Upper lobe of right lung (tissue), 1 donor: Measurements from ENCODE around the gene NR1H4. TPM values are rescaled to one million over a fixed set of nuclear protein-coding genes. Genes with fewer than 3 reads are reported as not detected.
A peak's percentile ranks its signal among the peaks of the same experiment; 100 is the strongest.

Experiments used
- ATAC-seq: fragments of 200-7000 bp; cut with Tn5 transposase; one replicate; pipeline ENCODE4 v1.9.1; 2020; ENCODE audit warnings: mild to moderate bottlenecking, moderate library complexity
- DNase-seq: peaks from one replicate; pipeline ENCODE4 v3.0.0-alpha.2; 2020
- H3K27ac ChIP-seq: fragments of 200-600 bp; one replicate; pipeline ENCODE4 v1.8.0; 2022
- H3K27me3 ChIP-seq: fragments of 200-600 bp; one replicate; pipeline ENCODE4 v1.8.0; 2022; ENCODE audit warnings: mild to moderate bottlenecking
- H3K36me3 ChIP-seq: fragments of 200-600 bp; one replicate; pipeline ENCODE4 v1.8.0; 2022
- H3K4me1 ChIP-seq: fragments of 200-600 bp; one replicate; pipeline ENCODE4 v1.8.0; 2022
- H3K4me3 ChIP-seq: fragments of 200-600 bp; one replicate; pipeline ENCODE4 v1.8.0; 2022; ENCODE audit warnings: mild to moderate bottlenecking
- H3K9me3 ChIP-seq: fragments of 200-600 bp; one replicate; pipeline ENCODE4 v1.8.0; 2022
- intact Hi-C: fragments of 100-400 bp; cut with DNase I; formaldehyde crosslinking; loops from one replicate; pipeline ENCODE4 v1.11.0; 2022
- total RNA-seq: library from RNA; stranded (reverse); fragmentation: NEBNext Ultra II Directional; extraction: Animal tissue kit (Norgen Biotek cat#: 25700); gene quantifications from one replicate; pipeline ENCODE4 v1.2.1, GENCODE V29; 2021
- TF ChIP-seq, protein P1 (sequence below): fragments of 200-600 bp; IDR thresholded peaks from one replicate; pipeline ENCODE4 v1.8.0; 2022; ENCODE audit warnings: antibody characterized with exemption
- donor health status: DM: no; HTN: yes; CAD: no; lungs with severe emphysema.

NR1H4 gene
- total RNA-seq, 1 donor from 2014 or later: not detected

DNA sequence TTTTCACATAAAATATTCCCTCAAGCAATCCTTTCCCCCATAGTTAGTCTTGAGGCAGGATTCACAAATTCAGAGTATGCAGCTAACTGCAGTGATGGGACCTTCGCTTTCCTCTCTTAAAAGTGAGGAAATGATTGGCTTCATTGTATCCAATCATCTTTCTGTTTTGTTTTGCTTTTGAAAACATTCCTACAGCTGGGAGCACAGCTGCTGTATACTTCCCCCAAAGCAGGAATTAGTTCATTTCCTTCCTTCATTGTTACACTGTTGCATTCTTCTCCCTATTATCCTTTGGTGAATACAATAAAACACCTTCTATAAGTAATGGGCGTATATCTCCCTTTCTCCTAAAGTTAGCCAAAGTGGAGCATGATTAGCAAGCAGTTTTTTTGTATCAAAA lies 90.4 kb downstream of the NR1H4 start:
- DNase-seq (no peak), ATAC-seq (no peak)
- Histone ChIP-seq H3K9me3 (no peaks in the 10 kb centered on the region), H3K36me3 (no peaks in the 10 kb centered on the region), H3K4me1 (no peaks in the 10 kb centered on the region), H3K4me3 (no peak overlapping the region), H3K27me3 (no peaks in the 10 kb centered on the region), H3K27ac (no peak overlapping the region)
- TF ChIP-seq, protein P1, sequence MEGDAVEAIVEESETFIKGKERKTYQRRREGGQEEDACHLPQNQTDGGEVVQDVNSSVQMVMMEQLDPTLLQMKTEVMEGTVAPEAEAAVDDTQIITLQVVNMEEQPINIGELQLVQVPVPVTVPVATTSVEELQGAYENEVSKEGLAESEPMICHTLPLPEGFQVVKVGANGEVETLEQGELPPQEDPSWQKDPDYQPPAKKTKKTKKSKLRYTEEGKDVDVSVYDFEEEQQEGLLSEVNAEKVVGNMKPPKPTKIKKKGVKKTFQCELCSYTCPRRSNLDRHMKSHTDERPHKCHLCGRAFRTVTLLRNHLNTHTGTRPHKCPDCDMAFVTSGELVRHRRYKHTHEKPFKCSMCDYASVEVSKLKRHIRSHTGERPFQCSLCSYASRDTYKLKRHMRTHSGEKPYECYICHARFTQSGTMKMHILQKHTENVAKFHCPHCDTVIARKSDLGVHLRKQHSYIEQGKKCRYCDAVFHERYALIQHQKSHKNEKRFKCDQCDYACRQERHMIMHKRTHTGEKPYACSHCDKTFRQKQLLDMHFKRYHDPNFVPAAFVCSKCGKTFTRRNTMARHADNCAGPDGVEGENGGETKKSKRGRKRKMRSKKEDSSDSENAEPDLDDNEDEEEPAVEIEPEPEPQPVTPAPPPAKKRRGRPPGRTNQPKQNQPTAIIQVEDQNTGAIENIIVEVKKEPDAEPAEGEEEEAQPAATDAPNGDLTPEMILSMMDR: no peak
- intact Hi-C loops: no loop called here

DNA sequence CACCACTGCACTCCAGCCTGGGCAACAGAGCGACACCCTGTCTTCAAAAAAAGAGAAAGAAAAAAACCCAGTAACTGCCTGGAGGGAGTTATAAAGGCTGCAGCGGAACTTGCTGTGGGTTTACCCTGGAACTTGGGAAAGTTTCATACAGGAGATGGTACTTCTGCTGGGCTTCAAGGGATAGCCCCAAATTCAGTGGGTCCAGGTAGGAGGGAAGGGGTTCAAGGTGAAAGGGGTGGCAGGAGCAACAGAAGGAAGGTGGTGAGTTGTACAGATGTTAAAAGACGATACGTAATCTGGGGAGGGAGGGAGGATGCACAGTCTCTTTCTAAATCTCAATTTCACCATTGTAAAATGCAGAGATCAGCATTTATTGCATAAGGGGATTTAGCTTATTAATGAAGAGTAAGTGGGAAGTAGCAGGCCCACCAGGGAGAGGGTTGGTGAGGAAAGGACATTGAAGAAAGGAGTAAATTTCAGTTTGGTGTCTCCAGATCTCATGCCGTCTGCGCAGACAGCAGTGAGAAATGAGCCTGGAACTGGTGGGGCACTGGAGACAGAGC lies 91.3 kb downstream of the NR1H4 start:
- no peak overlapping the region for H3K4me3 ChIP-seq
- no peaks in the 10 kb centered on the region for H3K4me1 ChIP-seq
- no peaks in the 10 kb centered on the region for H3K27me3 ChIP-seq
- intact Hi-C loops: no loop called here
- no peaks in the 10 kb centered on the region for H3K36me3 ChIP-seq
- ATAC-seq (no peak), DNase-seq (no peak)
- no peaks in the 10 kb centered on the region for H3K9me3 ChIP-seq
- TF ChIP-seq, protein P1: no peak
- no peak overlapping the region for H3K27ac ChIP-seq

DNA sequence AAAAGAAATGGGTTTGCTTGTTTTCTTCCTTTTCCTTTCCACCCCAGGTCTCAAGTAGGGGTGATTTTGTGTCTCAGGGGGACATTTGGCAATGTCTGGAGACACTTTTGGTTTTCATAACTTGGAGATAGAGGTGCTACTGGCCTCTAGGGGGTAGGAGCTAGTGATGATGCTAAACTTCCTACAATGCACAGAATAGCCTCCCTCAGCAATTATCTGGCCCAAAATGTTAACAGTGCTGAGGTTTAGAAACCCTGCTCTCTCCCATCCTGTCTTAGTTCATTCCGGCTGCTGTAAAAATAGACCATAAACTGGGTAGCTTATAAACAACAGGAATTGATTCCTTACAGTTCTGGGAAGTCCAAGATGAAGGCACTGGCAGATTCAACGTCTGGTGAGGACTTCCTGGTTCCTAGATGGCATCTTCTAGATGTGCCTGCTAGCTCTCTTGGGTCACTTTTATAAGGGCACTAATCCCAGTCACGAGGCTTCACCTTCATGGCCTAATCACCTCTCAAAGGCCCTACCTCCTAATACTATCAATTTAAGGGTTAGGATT lies 92.4 kb downstream of the NR1H4 start:
- Histone ChIP-seq H3K4me1 (no peaks in the 10 kb centered on the region), H3K27me3 (no peaks in the 10 kb centered on the region), H3K27ac (no peak overlapping the region), H3K4me3 (no peak overlapping the region), H3K36me3 (no peaks in the 10 kb centered on the region), H3K9me3 (no peaks in the 10 kb centered on the region)
- no peak for DNase-seq
- intact Hi-C loops: no loop called here
- ATAC-seq: peak; percentile 19
- TF ChIP-seq, protein P1: no peak

- peak; percentile 96 for ATAC-seq
- Histone ChIP-seq H3K27me3 (no peaks in the 10 kb centered on the region), H3K27ac (no peak overlapping the region), H3K36me3 (no peaks in the 10 kb centered on the region), H3K4me1 (no peaks in the 10 kb centered on the region), H3K4me3 (no peak overlapping the region), H3K9me3 (no peaks in the 10 kb centered on the region)
- TF ChIP-seq, protein P1: no peak
- intact Hi-C loops: no loop called here
- no peak for DNase-seq
These were observed 93.4 kb downstream of the NR1H4 start for GRCh38 chr12:100566887-100567637.

GRCh38 chr12:100567945-100568344 lies 94.3 kb downstream of the NR1H4 start:
- no peak overlapping the region for H3K27ac ChIP-seq
- DNase-seq (no peak), ATAC-seq (no peak)
- H3K36me3 ChIP-seq: no peaks in the 10 kb centered on the region
- no peak overlapping the region for H3K4me3 ChIP-seq
- intact Hi-C loops: no loop called here
- no peaks in the 10 kb centered on the region for H3K9me3 ChIP-seq
- TF ChIP-seq, protein P1: no peak
- H3K4me1 ChIP-seq: no peaks in the 10 kb centered on the region
- H3K27me3 ChIP-seq: no peaks in the 10 kb centered on the region
